ENCODE data around the gene FAM219A.
"Not testable (repeated sequence)": the region's sequence is repeated elsewhere in the genome, so short reads cannot be mapped to it uniquely, and the experiment has no call there.

FAM219A gene

DNA sequence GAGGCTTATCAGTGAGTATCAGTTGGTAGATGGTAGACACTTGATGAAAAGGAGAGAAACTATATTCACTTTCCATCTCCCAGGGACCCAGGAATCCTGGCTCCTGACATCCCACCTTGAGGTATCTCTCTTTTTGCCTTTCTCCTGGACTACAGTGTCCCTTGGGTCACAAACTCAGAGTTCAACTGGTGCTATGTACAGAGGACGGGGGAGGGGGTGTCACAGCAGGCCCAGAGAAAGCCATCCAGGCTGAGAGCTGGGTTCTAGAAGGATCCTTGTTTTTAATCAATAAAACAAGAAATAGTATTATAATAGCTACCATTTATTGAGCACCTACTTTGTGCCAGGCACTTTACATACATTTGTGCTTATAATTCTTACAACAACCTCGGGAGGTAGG lies 92.0 kb downstream of the FAM219A start:
- FAIRE-seq = no peak
- DNase-seq (ENCODE audit: insufficient read length, low spot score) = no peak
- TF ChIP-seq, protein P1, sequence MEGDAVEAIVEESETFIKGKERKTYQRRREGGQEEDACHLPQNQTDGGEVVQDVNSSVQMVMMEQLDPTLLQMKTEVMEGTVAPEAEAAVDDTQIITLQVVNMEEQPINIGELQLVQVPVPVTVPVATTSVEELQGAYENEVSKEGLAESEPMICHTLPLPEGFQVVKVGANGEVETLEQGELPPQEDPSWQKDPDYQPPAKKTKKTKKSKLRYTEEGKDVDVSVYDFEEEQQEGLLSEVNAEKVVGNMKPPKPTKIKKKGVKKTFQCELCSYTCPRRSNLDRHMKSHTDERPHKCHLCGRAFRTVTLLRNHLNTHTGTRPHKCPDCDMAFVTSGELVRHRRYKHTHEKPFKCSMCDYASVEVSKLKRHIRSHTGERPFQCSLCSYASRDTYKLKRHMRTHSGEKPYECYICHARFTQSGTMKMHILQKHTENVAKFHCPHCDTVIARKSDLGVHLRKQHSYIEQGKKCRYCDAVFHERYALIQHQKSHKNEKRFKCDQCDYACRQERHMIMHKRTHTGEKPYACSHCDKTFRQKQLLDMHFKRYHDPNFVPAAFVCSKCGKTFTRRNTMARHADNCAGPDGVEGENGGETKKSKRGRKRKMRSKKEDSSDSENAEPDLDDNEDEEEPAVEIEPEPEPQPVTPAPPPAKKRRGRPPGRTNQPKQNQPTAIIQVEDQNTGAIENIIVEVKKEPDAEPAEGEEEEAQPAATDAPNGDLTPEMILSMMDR (IDR thresholded peaks at IDR 0.05; ENCODE audit: insufficient read depth, missing control alignments) = no peak

DNA sequence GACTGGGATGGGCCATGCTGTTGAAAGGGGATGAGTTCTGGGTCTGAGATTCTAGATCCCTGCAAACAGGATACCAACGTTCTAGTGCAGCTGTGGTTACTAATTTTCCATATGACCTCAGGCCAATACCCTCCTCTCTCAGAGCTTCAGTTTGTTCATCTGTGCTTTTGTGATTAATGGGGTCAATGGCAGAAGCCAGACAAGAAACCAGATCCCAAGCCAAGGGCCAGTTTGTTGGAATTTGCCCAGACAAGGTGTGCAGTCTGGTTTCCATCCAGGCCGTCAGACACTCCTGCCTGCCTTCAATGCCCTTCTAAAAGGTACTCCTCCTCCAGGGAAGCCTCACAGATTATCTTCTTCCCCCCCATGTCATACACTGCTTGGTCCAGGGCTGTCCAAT lies 93.1 kb downstream of the FAM219A start:
- TF ChIP-seq, protein P1 (IDR thresholded peaks at IDR 0.05; ENCODE audit: insufficient read depth, missing control alignments) = no peak
- DNase-seq (ENCODE audit: insufficient read length, low spot score) = no peak
- FAIRE-seq = no peak

DNA sequence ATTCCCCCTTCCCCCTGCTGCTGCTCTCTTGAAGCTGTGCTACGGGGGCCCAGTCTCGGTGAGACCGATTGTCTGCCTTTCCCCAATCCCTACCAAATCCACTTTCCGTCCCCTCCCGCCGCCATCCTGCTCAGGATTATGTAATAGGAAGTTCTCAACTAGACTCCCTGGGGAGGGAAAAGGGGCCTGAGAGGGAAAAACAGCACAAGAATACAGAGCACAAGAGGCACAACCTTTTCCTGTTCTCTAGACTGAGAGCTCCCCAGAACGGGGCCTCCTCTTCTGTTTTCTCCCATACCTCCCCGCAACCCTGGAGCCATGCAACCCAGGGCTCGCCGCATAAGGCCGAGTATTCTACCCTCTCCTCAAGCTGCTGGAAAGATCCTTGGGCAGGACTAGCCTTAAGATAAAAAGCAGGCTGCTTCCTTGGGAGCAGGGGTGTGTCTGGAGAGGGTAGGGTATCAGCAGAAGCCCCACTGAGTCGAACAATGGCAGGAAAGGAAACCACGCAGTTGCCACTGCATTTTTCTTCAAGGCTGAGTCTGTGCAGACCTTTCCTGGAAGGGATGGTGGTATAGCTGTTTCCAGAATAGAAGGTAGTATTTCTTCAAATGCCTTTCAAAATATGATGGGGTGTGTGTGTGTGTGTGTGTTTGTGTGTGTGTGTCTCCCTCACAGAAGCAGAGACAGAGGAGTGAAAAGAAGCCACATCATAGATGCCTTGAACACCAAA lies 94.6 kb downstream of the FAM219A start:
- FAIRE-seq (no peak), DNase-seq (ENCODE audit: insufficient read length, low spot score) (no peak)
- TF ChIP-seq, protein P1 (IDR thresholded peaks at IDR 0.05; ENCODE audit: insufficient read depth, missing control alignments) = no peak

- DNase-seq (ENCODE audit: insufficient read length, low spot score) = no peak
- TF ChIP-seq, protein P1 (IDR thresholded peaks at IDR 0.05; ENCODE audit: insufficient read depth, missing control alignments) = no peak
- FAIRE-seq = no peak
Measured at GRCh38 chr9:34362614-34363214, 95.7 kb downstream of the FAM219A start.

GRCh38 chr9:34352957-34353356 lies 105.4 kb downstream of the FAM219A start:
- not testable (repeated sequence) for DNase-seq (ENCODE audit: insufficient read length, low spot score); FAIRE-seq

DNA sequence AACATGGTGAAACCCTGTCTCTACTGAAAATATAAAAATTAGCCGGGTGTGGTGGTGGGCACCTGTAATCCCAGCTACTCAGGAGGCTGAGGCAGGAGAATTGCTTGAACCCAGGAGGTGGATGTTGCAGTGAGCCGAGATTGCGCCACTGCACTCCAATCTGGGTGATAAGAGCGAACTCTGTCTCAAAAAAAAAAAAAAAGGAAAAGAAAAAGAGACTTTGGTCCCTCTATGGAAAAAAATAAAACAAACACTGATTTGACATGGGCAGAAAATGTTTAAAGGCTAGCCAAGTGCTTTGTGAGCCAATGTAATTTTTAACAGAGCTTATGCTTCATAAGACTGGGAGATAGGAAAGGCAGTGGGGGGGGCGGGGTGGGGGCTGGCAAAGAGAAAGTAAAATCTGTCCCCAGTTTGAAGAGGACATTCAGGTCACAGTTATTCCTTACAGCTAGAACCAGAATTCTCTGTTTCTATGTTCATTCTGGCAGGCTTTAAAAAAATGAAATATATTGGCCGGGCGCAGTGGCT lies 106.2 kb downstream of the FAM219A start:
- not testable (repeated sequence) for FAIRE-seq; DNase-seq (ENCODE audit: insufficient read length, low spot score)

- DNase-seq (ENCODE audit: insufficient read length, low spot score) (no peak), FAIRE-seq (no peak)
- TF ChIP-seq, protein P1 (IDR thresholded peaks at IDR 0.05; ENCODE audit: insufficient read depth, missing control alignments) = no peak
Measured at GRCh38 chr9:34349324-34349723, 109.0 kb downstream of the FAM219A start.

Measured in D721Med (cell line).